Uterine smooth muscle cell (primary cell): Measurements from ENCODE around the gene ULBP1. TPM values are rescaled to one million over a fixed set of nuclear protein-coding genes. Genes with fewer than 3 reads are reported as not detected.

ENCODE experiments used
- total RNA-seq: library from RNA; depleted of rRNA; stranded (reverse); fragments of >200 nt; gene quantifications from 2 replicates; pipeline ENCODE4 v1.2.3, GENCODE V29; 2014

Gene ULBP1, protein sequence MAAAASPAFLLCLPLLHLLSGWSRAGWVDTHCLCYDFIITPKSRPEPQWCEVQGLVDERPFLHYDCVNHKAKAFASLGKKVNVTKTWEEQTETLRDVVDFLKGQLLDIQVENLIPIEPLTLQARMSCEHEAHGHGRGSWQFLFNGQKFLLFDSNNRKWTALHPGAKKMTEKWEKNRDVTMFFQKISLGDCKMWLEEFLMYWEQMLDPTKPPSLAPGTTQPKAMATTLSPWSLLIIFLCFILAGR
- total RNA-seq: 0.12 and 0.22 TPM in 2 replicates

DNA sequence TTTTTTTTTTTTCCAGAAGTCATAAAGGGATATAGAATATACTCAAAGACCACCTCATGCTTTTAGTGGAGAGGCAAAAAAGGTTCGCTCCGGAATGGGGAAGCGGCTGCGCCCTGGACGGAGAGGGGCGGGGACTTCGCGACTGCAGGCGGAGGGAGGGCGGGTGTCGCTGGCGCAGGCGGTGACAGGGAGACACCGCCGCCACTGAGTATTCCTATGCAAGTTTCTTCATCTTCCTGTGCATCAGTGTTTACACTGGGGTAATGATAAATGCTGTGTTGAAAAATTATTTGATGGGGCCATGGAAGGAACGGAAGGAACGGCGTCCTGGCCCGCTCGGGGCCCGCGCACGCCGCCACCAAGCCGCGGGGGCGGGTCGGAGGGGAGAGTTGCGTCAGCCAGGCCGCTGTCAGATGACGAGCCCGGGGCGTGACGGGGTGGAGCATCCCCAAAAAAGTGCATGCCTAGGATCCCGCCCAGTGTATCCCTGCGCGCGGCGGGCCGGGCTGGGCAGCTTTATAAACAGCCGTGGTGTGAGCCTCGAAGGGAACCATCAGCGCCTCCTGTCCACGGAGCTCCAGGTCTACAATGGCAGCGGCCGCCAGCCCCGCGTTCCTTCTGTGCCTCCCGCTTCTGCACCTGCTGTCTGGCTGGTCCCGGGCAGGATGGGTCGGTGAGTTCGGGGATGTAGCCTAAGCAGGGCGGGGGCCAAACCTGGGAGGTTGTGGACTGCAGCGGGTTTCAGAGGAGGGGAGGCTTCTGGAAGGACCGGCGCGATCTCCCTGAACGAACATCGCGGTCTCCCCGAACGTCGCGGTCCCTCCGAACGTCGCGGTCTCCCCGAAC, at the start of gene ULBP1:
Gene ULBP1, plus strand, starts transcription at position 482 of the 846 bp plus-strand sequence. Its CDS starts 107 bp downstream, at position 589.

DNA sequence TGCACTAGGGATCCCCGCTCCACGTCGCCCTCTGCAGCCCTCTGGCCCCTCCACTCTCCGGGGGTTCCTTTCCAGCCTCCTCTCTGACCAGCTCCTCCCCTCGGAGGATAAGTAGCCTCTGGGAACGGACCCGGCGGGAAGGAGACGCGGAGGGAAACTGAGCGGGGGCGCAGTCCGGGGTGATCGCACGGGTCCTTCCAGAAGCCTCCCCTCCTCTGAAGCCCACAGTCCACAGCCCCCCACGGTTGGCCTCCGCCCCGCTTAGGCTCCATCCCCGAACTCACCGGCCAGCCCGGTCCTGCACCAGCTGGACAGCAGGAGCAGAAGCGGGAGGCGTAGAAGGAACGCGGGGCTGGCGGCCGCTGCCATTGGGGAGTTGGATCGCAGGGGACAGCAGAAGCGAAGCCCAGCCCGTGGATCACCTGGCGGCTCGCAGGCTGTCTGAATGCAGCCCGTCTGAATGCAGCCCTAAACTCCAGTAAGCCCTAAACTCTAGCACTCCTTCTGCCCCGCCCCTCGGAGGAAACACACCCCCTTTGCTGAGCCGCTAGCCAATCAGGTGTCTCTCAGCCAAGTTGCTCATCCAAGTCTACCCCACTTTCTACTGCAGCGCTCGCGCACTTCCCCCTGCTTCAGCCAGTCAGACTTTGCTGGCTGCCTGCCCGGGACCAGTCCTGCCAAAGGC, 41.0 kb upstream of the ULBP1 start, which contains the start of gene RAET1G:
Gene RAET1G, minus strand, starts transcription at position 480 of the 685 bp plus-strand sequence. Its CDS starts 111 bp downstream, at position 369.

DNA sequence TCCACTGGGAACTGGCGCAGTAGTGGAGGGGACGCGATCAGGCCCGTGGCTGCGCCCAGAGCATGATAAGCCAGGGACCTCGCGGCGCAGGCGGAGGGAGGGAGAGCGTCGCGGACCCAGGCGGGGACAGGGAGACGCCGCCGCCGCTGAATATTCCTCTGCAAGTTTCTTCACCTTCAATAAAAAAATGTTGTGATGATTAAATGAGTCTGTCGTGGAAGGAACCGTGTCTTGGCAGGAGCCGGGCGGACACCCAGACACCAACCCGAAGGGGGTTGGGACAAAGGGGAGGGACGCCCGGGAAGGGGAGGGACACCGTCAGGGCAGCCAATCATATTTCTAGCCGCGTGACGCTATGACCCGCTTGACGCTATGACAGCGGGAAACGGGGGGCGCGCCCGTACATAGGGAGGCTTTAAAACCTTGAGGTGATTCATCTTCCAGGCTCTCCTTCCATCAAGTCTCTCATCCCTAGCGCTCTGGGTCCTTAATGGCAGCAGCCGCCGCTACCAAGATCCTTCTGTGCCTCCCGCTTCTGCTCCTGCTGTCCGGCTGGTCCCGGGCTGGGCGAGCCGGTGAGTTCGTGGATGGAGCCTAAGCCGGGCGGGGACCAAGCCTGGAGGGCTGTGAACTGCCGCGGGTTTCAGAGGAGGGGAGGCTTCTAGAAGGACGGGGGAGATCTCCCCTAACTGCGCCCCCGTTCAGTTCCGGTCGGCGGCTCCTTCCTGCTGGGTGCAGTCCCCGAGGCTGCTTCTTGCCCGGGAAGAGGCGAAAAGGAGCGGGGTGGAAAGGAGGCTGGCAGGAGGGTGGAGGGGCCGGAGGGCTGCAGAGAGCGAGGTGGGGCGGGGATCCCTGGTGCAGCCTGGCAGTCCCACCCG, 21.9 kb upstream of the ULBP1 start, which contains the start of gene ULBP2:
Gene ULBP2, plus strand, starts transcription at position 432 of the 878 bp plus-strand sequence. Its CDS starts 59 bp downstream, at position 491.

Other genes with a start within 250 kb of the ULBP1 start
- gene LATS1, start 245.8 kb upstream of the ULBP1 start, total RNA-seq: 8.5 TPM in 2 replicates
- gene NUP43, start 217.4 kb upstream of the ULBP1 start, total RNA-seq: 28.7 and 39.2 TPM in 2 replicates
- 128 and 272 TPM in 2 replicates for gene PCMT1, start 214.2 kb upstream of the ULBP1 start, total RNA-seq
- 93.3 and 125 TPM in 2 replicates for gene LRP11, start 99.6 kb upstream of the ULBP1 start, total RNA-seq
- gene RAET1E, start 65.8 kb upstream of the ULBP1 start, total RNA-seq: 0.11 TPM in 1 of 2 replicates, not detected in the other
- 0.44 and 1.1 TPM in 2 replicates for gene RAET1G, start 40.8 kb upstream of the ULBP1 start, total RNA-seq
- 2.6 and 4.1 TPM in 2 replicates for gene ULBP2, start 21.9 kb upstream of the ULBP1 start, total RNA-seq
- gene RAET1L, start 61.6 kb downstream of the ULBP1 start, total RNA-seq: not detected in 2 replicates
- 9.9 and 10.0 TPM in 2 replicates for gene ULBP3, start 105.2 kb downstream of the ULBP1 start, total RNA-seq
- 0.50 and 1.9 TPM in 2 replicates for gene PPP1R14C, start 179.1 kb downstream of the ULBP1 start, total RNA-seq